PC-3 (cell line): ENCODE results near the gene TMEM106C. TPM values are rescaled to one million over a fixed set of nuclear protein-coding genes. Genes with fewer than 3 reads are reported as not detected.

ENCODE experiments used
- ATAC-seq: fragments of 200-7000 bp; cut with Tn5 transposase; 2 replicates; pipeline ENCODE4 v1.9.1; 2020; ENCODE audit warnings: mild to moderate bottlenecking, moderate library complexity
- BruUV-seq: library from RNA; stranded (reverse); fragments of 400-500 nt; replicated peaks from 2 replicates; lab custom pipeline; 2021; lab: Mats Ljungman, UMichigan
- CTCF ChIA-PET: fragments of 300-600 bp; sonication (Branson Sonifier 250); formaldehyde crosslinking; loops from one replicate; lab custom pipeline; 2022; ENCODE audit warnings: antibody characterized with exemption; lab: Charles Lee
- POLR2A ChIA-PET: fragments of 300-600 bp; sonication (Branson Sonifier 250); formaldehyde crosslinking; loops from one replicate; lab custom pipeline; 2022; ENCODE audit warnings: antibody characterized with exemption; ENCODE audit not compliant: unreplicated experiment; lab: Charles Lee
- DNase-seq: peaks from one replicate; pipeline ENCODE4 v3.0.0-alpha.2; 2015
- H2AFZ ChIP-seq: fragments of 300-600 bp; sonication (generic); 2 replicates; pipeline ENCODE4 v1.6.0; 2016; ENCODE audit warnings: antibody characterized with exemption, low read length
- H3F3A ChIP-seq: fragments of 300-600 bp; sonication (generic); one replicate; pipeline ENCODE4 v1.6.0; 2017; ENCODE audit warnings: antibody characterized with exemption, low read length, control low read depth, mild to moderate bottlenecking; ENCODE audit not compliant: unreplicated experiment
- H3K27ac ChIP-seq: fragments of 300-600 bp; sonication (generic); 2 replicates; pipeline ENCODE4 v1.5.1; 2016; ENCODE audit warnings: mild to moderate bottlenecking, low read length
- H3K27me3 ChIP-seq: fragments of 300-600 bp; sonication (generic); 2 replicates; pipeline ENCODE4 v1.6.1; 2016; ENCODE audit warnings: low read length, mixed read lengths
- H3K36me3 ChIP-seq: fragments of 300-600 bp; sonication (generic); 2 replicates; pipeline ENCODE4 v1.6.1; 2016; ENCODE audit warnings: low read depth, mixed run types, low read length, mixed read lengths
- H3K4me1 ChIP-seq: fragments of 300-600 bp; sonication (generic); 2 replicates; pipeline ENCODE4 v1.5.1; 2016; ENCODE audit warnings: low read length; ENCODE audit not compliant: insufficient read depth
- H3K4me2 ChIP-seq: fragments of 300-600 bp; sonication (generic); 2 replicates; pipeline ENCODE4 v1.6.0; 2016; ENCODE audit warnings: low read length
- H3K4me3 ChIP-seq: fragments of 300-600 bp; sonication (generic); 2 replicates; pipeline ENCODE4 v1.5.1; 2016; ENCODE audit warnings: mild to moderate bottlenecking, low read length, mixed read lengths
- H3K79me2 ChIP-seq: fragments of 300-600 bp; sonication (generic); 2 replicates; pipeline ENCODE4 v1.6.1; 2017; ENCODE audit warnings: low read length, mixed read lengths
- H3K9ac ChIP-seq: fragments of 300-600 bp; sonication (generic); 2 replicates; pipeline ENCODE4 v1.6.0; 2016; ENCODE audit warnings: mild to moderate bottlenecking, low read length
- H3K9me2 ChIP-seq: fragments of 300-600 bp; sonication (generic); replicated peaks from 2 replicates; pipeline ENCODE4 v1.6.1; 2016; ENCODE audit warnings: mixed run types, low read length, mixed read lengths
- H3K9me3 ChIP-seq: fragments of 300-600 bp; sonication (generic); 2 replicates; pipeline ENCODE4 v1.6.1; 2016; ENCODE audit warnings: low read length, mixed read lengths
- H4K20me1 ChIP-seq: fragments of 300-600 bp; sonication (generic); 2 replicates; pipeline ENCODE4 v1.6.1; 2016; ENCODE audit warnings: low read length, mixed read lengths
- CTCF ChIP-seq: fragments of 300-600 bp; sonication (generic); conservative IDR thresholded peaks from 2 replicates; pipeline ENCODE4 v1.5.1; 2017; ENCODE audit warnings: antibody characterized with exemption, low read depth, mild to moderate bottlenecking, low read length
- EZH2 ChIP-seq: fragments of 300-600 bp; sonication (generic); IDR thresholded peaks from one replicate; pipeline ENCODE4 v1.6.1; 2017; ENCODE audit warnings: antibody characterized with exemption, mild to moderate bottlenecking, low read length; ENCODE audit not compliant: unreplicated experiment
- EZH2phosphoT487 ChIP-seq: fragments of 300-600 bp; sonication (generic); IDR thresholded peaks from 2 replicates; pipeline ENCODE4 v1.6.1; 2018; ENCODE audit warnings: mild to moderate bottlenecking, antibody characterized with exemption, low read length, borderline replicate concordance
- intact Hi-C: fragments of 100-400 bp; cut with micrococcal nuclease; formaldehyde crosslinking; loops from 2 replicates; pipeline ENCODE4 v1.9.0; 2023
- total RNA-seq: library from RNA; depleted of rRNA; stranded (reverse); fragments of >200 nt; gene quantifications from 2 replicates; pipeline ENCODE4 v1.2.3, GENCODE V29; 2014

The TMEM106C gene
- total RNA-seq, 1 experiment from 2014 or later, result 166 TPM

DNA sequence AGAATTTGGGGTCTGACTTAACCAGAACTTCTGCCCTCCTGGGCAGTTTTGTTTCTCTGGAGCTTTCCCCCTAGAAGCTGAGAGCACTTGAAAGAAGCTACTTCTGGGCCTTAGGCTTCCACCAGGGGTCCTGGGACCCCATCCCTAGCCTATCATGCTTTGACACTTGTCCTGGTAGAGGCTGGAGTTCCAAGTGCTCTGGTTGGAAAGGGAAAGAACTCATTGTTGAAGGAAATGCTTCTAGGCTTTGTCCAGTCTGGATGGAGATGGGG lies 42.3 kb downstream of the TMEM106C start:
- Histone ChIP-seq H3K9me2 (no peaks in the 10 kb centered on the region), H3K27ac (no peak overlapping the region), H3K4me2 (no peak overlapping the region), H3K9ac (no peak overlapping the region), H3K36me3 (no peaks in the 10 kb centered on the region), H3K4me1 (peaks cover 30% of the 10 kb centered on the region), H3F3A (no peaks in the 10 kb centered on the region), H3K4me3 (no peak overlapping the region), H2AFZ (no peak overlapping the region), H3K9me3 (no peaks in the 10 kb centered on the region), H3K27me3 (peaks cover 37% of the 10 kb centered on the region), H4K20me1 (no peaks in the 10 kb centered on the region), H3K79me2 (no peaks in the 10 kb centered on the region)
- ChIA-PET POLR2A (no interaction called here), CTCF (no interaction called here)
- DNase-seq (no peak), ATAC-seq (no peak)
- BruUV-seq, result no TSS peak
- no peak for TF ChIP-seq CTCF
- TF ChIP-seq EZH2, result no peak
- TF ChIP-seq EZH2phosphoT487, result no peak
- intact Hi-C loops, result no loop called here

GRCh38 chr12:48007206-48007605 lies 43.8 kb downstream of the TMEM106C start:
- H3K9me3 ChIP-seq, result no peaks in the 10 kb centered on the region
- peaks cover 34% of the 10 kb centered on the region for H3K27me3 ChIP-seq
- H3K9me2 ChIP-seq, result no peaks in the 10 kb centered on the region
- H3K79me2 ChIP-seq, result no peaks in the 10 kb centered on the region
- no peak for TF ChIP-seq CTCF
- no peak for TF ChIP-seq EZH2
- BruUV-seq, result no TSS peak
- no peak overlapping the region for H2AFZ ChIP-seq
- no peak overlapping the region for H3K27ac ChIP-seq
- ChIA-PET CTCF (no interaction called here), POLR2A (interaction anchor here (0.6 kb wide), 1 partner anchor 343 kb away, joined by 4 read pairs; no protein-coding TSS in a partner anchor)
- H4K20me1 ChIP-seq, result no peaks in the 10 kb centered on the region
- H3K9ac ChIP-seq, result no peak overlapping the region
- no peak overlapping the region for H3K4me2 ChIP-seq
- DNase-seq, result no peak
- no peaks in the 10 kb centered on the region for H3F3A ChIP-seq
- no peak overlapping the region for H3K4me3 ChIP-seq
- intact Hi-C loops, result no loop called here
- H3K4me1 ChIP-seq, result peaks cover 20% of the 10 kb centered on the region
- no peaks in the 10 kb centered on the region for H3K36me3 ChIP-seq
- no peak for ATAC-seq

DNA sequence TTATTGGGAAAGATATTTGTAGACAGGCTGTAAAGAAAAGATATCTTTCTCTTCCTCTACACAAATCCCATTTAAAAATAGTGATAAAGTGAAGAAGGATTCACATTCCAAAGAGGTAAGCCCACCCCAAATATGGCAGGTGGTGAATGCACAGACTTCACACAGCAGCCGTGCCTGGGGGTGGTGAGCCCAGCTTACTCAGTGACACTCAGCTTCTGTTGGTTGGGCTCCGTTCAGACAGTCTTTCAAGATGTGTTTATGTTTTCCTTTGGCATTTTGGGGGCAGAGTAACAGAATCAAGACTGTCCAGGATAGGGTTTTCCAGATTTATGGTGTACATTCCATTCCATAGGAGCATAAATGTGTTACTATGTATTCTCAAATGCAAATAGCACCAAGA lies 45.0 kb downstream of the TMEM106C start:
- Histone ChIP-seq H3K9ac (no peak overlapping the region), H3K27ac (no peak overlapping the region), H3K9me3 (no peaks in the 10 kb centered on the region), H3K36me3 (no peaks in the 10 kb centered on the region), H3K4me2 (no peak overlapping the region), H3K4me3 (no peak overlapping the region), H2AFZ (no peak overlapping the region), H3K9me2 (no peaks in the 10 kb centered on the region), H4K20me1 (no peaks in the 10 kb centered on the region), H3F3A (no peaks in the 10 kb centered on the region), H3K79me2 (no peaks in the 10 kb centered on the region), H3K27me3 (peaks cover 24% of the 10 kb centered on the region), H3K4me1 (peaks cover 10% of the 10 kb centered on the region; the same call in 1 of the 2 replicates)
- ATAC-seq, result no peak
- intact Hi-C loops, result no loop called here
- ChIA-PET POLR2A (no interaction called here), CTCF (no interaction called here)
- no peak for DNase-seq
- TF ChIP-seq EZH2phosphoT487 (no peak), CTCF (no peak), EZH2 (no peak)
- BruUV-seq, result no TSS peak
